HG03521 (cell line): ENCODE results near the gene OR2V2.

Source experiments
- ATAC-seq: cut with Tn5 transposase; IDR thresholded peaks from one replicate; pipeline ENCODE4 v1.9.1; 2021; ENCODE audit warnings: mild to moderate bottlenecking, moderate library complexity; ENCODE audit not compliant: unreplicated experiment

The OR2V2 gene

DNA sequence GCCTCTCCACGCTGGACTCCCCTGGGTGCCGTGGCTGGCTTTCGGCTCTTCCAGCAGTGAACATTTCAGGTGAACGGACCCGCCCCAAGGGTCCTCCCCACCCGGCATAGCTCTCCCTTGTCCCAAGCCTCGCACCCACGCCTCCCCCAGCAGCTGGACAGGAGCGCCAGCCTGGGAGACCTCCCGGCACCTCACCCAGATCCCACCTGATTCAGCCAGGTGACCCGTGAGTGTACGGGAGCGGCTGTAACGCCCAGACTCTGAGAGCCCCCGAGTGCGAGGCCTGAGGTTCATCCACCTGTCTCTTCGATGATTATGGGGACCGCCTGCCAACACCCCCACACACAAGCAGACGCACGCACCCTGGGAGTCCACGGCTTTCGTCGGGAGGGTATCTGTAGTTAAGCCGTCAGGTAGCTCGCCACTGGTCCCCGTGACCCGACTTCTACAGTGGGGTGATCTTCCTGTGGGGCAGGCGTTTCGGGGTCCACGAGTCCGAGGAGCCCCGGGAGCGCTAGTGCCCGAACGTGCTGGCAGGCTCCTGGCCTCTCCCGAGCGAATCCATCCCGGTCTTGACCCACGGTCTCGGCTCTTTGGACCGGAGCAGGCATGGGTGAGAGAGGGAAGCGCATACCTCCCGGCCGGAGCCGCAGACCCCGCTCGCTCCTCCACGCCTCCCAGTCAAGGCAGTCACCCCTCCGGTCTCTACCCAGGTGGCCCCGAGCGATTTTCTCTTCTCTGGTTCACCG, 42.8 kb downstream of the OR2V2 start:
- ATAC-seq = no peak

DNA sequence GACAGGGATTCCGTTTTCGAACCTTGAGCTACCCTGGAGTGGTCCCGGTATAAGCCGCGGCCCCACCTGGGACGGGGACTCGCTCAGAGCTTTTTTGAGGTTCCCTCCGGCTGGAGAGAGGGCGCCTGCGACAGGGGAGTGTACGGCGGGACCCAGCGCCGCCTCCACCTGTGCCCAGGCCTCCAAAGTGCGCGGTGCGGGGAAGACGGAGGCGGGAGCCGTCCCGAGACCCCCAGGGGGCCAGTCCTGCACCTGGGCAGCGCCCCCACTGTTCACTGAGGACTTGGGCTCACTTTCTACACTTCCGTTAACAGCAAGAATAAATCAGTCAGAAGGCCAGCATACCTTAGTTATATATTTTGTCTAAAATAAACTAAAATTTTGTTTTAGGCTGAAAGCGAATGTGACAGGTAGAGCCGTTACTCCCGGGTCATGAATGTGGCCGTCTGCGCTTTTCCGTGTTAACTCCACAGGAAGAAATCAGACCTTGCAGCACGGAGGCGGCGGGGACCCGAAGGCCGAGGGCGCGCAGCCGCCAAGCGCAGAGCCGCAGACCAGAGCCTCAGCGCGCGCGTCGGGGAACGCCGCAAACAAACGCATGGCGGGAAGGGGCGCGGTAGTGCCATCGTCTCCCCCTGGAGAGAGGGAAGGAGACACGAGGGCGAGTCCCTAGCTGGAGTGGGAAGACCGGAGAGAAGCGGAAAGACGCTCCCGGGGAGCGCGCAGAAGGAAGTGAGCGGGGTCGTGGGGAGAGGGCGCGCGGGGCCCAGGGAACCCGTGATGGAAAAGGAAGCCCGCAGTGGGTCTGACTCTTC, 43.5 kb downstream of the OR2V2 start:
- peak; percentile 7 for ATAC-seq

DNA sequence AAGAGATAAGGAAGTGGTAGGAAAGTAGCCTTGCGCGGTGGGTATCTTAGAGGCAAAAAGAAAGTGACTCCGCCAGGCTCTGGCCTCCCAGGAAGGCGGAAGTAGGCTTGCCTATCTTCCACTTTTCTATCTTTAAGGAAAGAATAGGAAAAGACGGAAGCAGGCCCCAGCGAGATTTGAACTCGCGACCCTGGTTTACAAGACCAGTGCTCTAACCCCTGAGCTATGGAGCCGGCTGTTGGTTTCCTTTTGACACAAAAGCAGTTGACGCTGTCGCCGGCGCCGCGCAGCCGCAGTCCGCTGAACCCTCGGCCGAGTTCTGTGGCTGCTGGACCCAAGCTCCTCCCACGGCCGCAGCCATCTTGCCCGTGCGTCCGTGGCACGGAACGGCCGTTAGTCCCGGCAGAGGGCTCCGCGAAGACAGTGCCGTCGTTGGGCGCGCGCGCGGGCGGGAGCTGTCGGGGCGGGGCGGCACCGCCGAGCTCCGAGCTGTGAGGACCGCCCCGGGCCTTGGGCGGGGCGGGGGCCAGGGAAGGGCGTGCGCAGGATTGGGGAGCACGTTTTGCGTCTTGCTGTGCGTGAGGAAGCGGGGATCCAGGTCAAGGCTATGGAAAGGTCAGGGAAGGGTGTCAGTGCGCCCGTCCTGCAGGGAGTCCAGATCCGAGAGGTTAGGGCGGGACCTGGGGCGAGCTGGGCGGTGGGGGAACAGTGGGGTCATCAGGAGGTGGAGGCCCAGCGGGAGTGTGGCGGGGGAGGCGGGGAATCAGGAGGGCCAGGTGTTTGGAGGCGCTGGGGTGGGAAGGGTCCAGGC, 44.3 kb downstream of the OR2V2 start:
- ATAC-seq = peak; percentile 64

- no peak for ATAC-seq
Observed at GRCh38 chr5:181192337-181193046, 45.1 kb downstream of the OR2V2 start.

DNA sequence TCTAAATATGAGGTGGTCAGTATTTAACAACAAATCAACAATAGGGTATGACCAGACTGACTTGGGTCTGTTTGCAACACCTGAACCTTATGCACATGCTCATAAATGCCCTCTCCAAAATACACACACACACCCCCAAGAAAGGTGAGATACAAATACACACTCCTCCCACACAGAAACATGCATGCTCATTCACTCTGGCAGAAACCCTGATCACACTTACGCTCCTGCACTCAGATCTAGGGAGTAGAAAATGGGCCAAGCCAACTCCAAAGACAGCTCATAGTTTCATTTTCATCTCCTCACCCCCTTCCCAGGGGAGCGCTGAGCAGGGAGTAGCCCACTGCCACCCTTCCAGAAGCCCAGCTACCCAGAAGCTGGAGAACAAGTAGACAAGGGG, 46.3 kb downstream of the OR2V2 start:
- ATAC-seq = no peak

DNA sequence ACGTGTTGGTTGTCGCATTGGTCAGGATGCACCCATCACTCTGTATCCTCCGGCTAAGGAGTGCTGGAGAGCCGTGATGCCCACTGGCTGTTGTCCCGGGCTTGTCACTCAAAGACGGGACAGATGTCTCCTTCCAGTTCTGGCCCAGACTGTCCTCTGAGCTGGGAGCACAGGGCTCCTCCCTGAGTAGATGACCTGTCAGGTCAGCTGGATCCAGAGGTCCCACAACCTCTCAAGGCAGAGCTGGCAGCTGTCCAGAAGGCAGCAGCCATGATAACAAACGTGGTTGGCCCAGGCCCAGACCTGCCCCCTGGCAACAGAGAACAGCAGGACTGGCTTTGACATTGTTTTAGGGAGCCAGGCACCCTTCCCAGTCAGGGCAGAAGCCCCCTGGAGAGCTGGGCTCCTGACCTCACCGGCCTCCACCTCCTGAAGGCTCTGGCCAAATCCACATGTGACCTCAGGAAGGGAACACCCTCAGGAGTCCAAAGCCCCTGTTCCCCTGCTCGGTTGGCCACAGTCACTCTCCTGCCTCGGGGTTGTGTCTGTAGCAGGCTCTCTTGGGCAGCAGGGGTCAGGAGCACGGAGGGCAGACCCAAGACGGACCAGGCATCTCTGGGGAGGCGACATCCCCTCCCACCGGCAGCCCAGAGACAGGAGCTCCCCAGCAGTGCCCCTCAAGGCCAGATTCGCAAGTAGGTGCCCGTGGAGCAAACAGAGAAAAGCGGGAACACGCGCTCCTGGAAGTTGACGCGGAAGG, 47.3 kb downstream of the OR2V2 start:
- no peak for ATAC-seq

GRCh38 chr5:181195249-181195761, 47.9 kb downstream of the OR2V2 start:
- ATAC-seq = no peak

DNA sequence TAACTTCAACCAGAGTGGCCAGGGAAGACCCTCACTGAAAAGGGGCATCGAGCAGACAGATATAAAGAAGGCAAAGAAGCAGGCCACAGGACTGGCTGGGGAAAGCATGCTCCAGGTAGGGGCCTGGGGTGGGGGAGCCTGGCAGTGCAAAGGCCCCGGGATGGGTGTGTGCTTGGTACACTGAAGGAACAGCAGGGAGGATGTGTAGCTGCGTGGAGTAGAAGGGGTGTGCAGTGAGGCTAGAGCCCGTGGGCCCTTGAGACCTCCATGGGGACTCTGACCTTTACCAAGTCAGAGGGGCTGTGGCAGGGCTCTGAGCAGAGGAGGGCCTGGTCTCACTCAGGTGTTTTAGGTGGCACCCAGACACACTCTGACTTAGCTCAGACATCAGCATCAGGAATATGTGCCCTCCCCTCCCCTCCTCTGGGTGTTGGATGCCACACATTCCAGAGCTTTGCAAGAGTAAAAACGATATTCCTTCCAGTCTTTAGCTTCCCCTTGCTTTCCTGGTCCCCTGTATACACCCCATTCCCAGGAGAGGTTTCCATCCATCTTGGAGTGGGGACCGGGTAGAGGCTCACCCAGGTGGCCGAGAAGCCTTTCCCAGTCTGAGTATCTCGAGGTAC, 50.1 kb downstream of the OR2V2 start:
- no peak for ATAC-seq

DNA sequence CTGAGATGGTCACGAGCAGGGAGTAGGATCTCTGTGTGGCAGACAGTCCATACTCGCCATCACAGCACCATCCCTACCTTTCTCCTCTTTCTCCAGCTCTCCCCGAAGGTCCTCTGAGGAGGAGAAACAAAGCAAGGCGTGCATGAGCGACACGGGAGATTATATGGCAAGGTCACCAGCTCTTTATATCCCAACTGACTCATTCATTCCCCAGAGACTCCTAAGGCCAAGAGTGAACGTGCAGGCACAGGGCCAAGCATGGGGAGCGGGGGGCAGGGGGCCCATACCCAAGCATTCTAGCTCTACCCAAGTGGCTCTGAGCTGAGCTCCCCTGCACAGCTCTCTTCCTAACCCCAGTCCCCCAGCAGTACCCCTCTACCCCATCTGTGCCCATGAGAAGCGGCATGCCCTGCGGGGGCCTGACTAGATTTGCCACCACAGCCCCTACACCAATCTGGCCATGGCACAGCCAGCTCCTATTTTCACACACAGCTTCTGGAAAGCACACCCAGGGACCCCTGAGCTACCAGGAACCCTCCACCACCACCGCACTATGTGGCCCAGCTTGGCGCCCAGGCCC, 50.8 kb downstream of the OR2V2 start:
- no peak for ATAC-seq

GRCh38 chr5:181198905-181199519, 51.6 kb downstream of the OR2V2 start:
- peak; percentile 68 for ATAC-seq

DNA sequence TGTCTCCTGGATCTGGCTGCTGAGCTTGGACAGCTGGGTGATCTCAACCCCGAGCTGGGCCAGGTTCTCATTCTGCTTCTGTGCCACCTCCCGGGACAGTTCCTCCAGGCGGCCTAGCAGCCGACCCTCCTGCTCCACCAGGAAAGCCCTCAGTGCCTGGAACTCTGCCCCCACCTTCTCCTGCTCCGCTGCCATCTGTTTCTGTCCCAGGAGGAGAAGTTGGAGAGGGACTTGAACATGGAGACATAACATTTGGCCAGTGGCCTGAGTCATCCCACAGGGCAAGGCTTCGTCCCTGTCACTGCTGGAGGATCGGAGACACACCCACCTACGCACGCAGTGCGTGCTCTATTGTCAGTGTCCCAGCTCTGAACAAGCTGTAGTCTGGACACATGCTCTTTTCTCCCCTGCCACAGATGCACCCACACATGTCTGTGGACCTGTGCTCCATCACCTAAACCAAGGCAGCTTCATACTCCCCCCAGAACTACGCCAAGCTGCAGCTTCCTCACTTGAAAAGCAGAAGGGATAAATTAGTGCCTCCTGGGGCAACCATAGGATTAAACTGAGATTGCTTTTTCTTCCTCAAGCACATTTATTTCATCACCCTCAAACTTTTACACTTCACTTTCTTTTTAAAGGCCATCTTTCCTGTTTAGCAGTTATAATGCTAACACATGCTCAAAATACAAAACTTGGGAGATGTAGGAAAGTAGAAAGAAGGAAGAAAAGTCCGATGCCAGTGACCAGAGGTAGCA, 52.7 kb downstream of the OR2V2 start:
- ATAC-seq = no peak

GRCh38 chr5:181200816-181201215, 53.4 kb downstream of the OR2V2 start:
- ATAC-seq = no peak

DNA sequence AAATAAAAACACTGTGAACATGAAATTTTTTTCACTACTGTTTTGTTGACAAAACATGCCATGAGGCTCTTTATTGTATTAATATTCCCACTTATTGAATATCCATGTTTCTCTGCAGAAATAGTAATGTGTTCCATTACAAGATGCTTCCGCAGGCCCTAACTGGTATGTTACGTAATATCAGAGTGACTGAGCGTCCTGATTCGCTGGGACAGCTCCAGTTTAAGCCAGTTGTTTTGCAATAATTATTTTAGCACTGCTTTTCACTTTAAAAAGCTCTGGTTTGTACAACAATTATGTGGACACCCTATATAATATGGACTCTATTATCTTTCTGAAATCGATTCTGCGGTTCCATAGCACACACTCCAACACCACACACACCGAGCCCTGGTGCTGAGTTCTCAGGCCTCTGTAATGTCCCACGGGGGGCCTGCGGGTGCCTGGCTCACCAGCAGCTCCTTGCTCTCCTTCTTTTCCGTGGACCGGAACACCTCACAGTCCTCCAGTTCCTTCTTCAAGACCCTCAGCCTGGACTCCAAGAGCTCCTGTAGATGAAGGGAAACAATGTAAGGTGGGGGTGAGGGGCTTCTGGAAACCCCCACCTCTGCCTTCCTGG, 55.8 kb downstream of the OR2V2 start:
- ATAC-seq = no peak

- ATAC-seq = no peak
Observed at GRCh38 chr5:181203777-181204112, 56.4 kb downstream of the OR2V2 start.

GRCh38 chr5:181204113-181204825, 56.9 kb downstream of the OR2V2 start:
- no peak for ATAC-seq

- ATAC-seq = no peak
Observed at GRCh38 chr5:181204826-181205760, 57.7 kb downstream of the OR2V2 start, which contains the start of gene TRIM7. Gene TRIM7 (minus strand): TSS chr5:181205196. CDS start chr5:181205110, 86 bp downstream.
